ENCODE data around the gene CRIP2. TPM values are rescaled to one million over a fixed set of nuclear protein-coding genes. Genes with fewer than 3 reads are reported as not detected.

Gene CRIP2
- total and polyA plus RNA-seq, 2 donors (not counting 3 experiments of a cell fraction or from before 2014, with no cell fraction given) = 322 to 954 TPM

DNA sequence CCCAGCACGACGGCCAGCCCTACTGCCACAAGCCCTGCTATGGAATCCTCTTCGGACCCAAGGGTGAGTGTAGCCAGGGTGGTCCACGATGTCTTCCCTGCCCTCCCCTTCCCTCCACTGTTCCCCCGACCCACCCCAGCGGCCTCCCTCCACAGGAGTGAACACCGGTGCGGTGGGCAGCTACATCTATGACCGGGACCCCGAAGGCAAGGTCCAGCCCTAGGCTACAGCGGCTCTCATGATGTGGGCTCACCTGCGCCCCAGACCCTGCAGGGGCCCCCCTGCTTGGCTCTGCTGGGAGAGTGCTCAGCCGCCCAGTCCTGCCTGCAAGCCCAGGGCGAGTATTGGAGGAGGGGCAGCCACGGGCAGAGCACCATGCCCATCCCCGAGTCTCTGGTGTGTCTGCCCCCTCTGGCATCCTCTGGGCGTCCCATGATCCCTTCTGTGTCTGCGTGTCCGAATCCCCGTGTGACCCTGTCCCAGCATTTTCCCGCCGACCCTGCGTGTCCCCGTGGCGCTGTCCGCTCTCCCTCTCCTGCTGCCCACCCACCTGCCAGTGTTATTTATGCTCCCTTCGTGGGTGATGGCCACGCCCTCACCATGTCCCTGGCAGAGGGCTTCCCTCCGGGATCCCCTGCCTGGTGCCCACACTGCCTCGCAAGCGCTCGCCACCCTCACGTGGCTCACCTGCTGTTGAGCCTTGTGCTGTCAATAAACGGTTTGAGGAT lies 5.0 kb downstream of the CRIP2 start:
- ChIA-PET POLR2A (no interaction called here), CTCF (interaction anchor here (0.6 to 3.1 kb wide), 4 partner anchors 10 to 110 kb away, joined by 3 to 144 read pairs (median 17); partner anchors contain the start of gene TEDC1)
- Histone ChIP-seq H3K27ac (ENCODE audit: insufficient read depth, low read depth, low read length) (no peak overlapping the region), H3K4me1 (ENCODE audit: control insufficient read depth, extremely low read depth, insufficient read depth, low read length) (peaks cover 27% of the 10 kb centered on the region), H3K27me3 (ENCODE audit: control insufficient read depth in 2 of 2, insufficient read depth in 2 of 2, low read length in 2 of 2) (no peaks in the 10 kb centered on the region), H3K4me3 (replicated peaks in 1 of 3; ENCODE audit: insufficient read depth in 1 of 3, low read depth in 1 of 3, low read length in 3 of 3) (no peak overlapping the region), H4K20me1 (replicated peaks; ENCODE audit: control insufficient read depth, extremely low read depth, insufficient read depth, low read length) (no peaks in the 10 kb centered on the region), H3K9me1 (replicated peaks; ENCODE audit: control insufficient read depth, extremely low read depth, insufficient read depth, low read length) (no peaks in the 10 kb centered on the region), H3K79me2 (ENCODE audit: control insufficient read depth, insufficient read depth, low read length) (peaks cover 10% of the 10 kb centered on the region), H3K4me2 (ENCODE audit: insufficient read depth, low read length) (no peak overlapping the region), H3K9me3 (replicated peaks; ENCODE audit: control insufficient read depth, insufficient read depth, low read length) (no peaks in the 10 kb centered on the region), H3K36me3 (ENCODE audit: control insufficient read depth in 2 of 2, extremely low read depth in 1 of 2, insufficient read depth in 2 of 2, low read length in 2 of 2) (peaks cover 3 to 5% of the 10 kb centered on the region in 2 experiments), H3K9ac (replicated peaks; ENCODE audit: extremely low read depth, insufficient read depth, low read length) (no peak overlapping the region), H2AFZ (ENCODE audit: low read depth, low read length) (no peak overlapping the region)
- intact Hi-C loops (cut with micrococcal nuclease) (no loop called here), dilution Hi-C loops (cut with MboI; ENCODE audit: extremely low pct_ligation_motif_present, low sequenced_read_pairs) (no loop called here)
- FAIRE-seq = no peak
- BruUV-seq (replicated peaks) = TSS peak; percentile 40
- no peak for TF ChIP-seq JUN (IDR thresholded peaks at IDR 0.05; ENCODE audit: borderline replicate concordance, insufficient read depth, insufficient read length, low read depth)
- TF ChIP-seq FOS (IDR thresholded peaks at IDR 0.05; ENCODE audit: borderline replicate concordance, insufficient read depth, low read length) = no peak
- no peak for TF ChIP-seq GATA2 (IDR thresholded peaks at IDR 0.05; ENCODE audit: insufficient read depth, insufficient read length, low read depth, low read length)
- TF ChIP-seq MYC (IDR thresholded peaks at IDR 0.05; ENCODE audit: low read depth, low read length) = no peak
- no peak for TF ChIP-seq POLR2A (IDR thresholded peaks at IDR 0.05; ENCODE audit: low read depth, low read length)
- TF ChIP-seq, protein P1, sequence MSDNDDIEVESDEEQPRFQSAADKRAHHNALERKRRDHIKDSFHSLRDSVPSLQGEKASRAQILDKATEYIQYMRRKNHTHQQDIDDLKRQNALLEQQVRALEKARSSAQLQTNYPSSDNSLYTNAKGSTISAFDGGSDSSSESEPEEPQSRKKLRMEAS (IDR thresholded peaks at IDR 0.05; ENCODE audit: insufficient read depth, insufficient read length) = no peak
- no peak for TF ChIP-seq POLR2AphosphoS5 (IDR thresholded peaks at IDR 0.05; ENCODE audit: insufficient read depth, low read depth, low read length)
- TF ChIP-seq, protein P2, sequence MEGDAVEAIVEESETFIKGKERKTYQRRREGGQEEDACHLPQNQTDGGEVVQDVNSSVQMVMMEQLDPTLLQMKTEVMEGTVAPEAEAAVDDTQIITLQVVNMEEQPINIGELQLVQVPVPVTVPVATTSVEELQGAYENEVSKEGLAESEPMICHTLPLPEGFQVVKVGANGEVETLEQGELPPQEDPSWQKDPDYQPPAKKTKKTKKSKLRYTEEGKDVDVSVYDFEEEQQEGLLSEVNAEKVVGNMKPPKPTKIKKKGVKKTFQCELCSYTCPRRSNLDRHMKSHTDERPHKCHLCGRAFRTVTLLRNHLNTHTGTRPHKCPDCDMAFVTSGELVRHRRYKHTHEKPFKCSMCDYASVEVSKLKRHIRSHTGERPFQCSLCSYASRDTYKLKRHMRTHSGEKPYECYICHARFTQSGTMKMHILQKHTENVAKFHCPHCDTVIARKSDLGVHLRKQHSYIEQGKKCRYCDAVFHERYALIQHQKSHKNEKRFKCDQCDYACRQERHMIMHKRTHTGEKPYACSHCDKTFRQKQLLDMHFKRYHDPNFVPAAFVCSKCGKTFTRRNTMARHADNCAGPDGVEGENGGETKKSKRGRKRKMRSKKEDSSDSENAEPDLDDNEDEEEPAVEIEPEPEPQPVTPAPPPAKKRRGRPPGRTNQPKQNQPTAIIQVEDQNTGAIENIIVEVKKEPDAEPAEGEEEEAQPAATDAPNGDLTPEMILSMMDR (IDR thresholded peaks at IDR 0.05; ENCODE audit: extremely low read depth in 1 of 2, insufficient read depth in 1 of 2, low read depth in 1 of 2, low read length in 2 of 2) = no peak
- TF ChIP-seq EZH2 (IDR thresholded peaks at IDR 0.05; ENCODE audit: borderline replicate concordance, low read depth, low read length, severe bottlenecking) = no peak
- no peak for DNase-seq (ENCODE audit: low read depth, low spot score)

All from endothelial cell of umbilical vein (primary cell).